ENCODE data around the gene CARMIL1.

CARMIL1 gene

DNA sequence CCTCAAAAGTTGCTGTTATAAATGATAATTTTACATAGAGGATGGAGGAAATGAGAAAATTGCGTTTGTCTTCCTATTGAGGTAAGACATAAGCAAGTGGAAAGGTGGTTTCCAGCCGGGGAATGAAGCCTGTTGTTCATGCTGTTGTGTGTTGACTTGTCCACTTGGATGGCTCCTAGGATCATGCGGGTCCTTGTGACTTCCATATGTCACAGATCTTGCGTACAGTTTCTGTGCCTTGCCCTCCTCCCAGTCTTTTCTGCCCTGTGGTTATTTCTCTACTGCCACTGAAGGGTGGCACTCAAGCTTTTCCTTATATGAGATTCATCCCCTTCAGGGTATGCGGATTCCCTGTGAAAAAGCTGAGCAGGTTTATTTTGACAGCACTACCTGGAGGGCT lies 116.6 kb downstream of the CARMIL1 start (continued):
- no peak for TF ChIP-seq EGR2 (tag by site-specific recombination; IDR thresholded peaks at IDR 0.05; ENCODE audit: low read depth)

DNA sequence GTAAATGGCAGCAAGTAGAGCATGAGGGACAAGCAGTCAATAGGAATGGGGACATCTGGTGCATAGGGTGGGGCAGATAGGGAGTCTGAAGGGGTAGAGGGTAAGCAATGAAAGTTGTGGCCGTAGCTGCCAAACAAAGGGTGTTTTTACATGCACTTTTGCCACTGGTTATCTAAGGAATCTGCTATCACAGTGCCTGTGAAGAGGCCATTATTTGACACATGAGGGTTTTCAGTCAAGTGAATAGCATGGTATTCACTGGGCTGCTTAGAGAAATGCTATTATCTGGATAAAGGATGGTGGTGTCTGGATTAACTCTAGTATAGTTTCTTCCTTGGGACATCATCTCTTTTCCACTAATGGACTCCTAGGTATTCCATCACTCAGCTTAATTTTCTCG lies 118.2 kb downstream of the CARMIL1 start:
- ChIA-PET POLR2A (no interaction called here), CTCF (interaction anchor here (1.0 to 1.1 kb wide), 2 partner anchors 12 to 85 kb away, joined by 3 read pairs; no protein-coding TSS in a partner anchor)
- Histone ChIP-seq H3K4me3 (ENCODE audit: low read depth, low read length) (no peak overlapping the region), H3K9me3 (ENCODE audit: control insufficient read depth, insufficient read depth, low read depth, low read length) (no peaks in the 10 kb centered on the region), H3K36me3 (ENCODE audit: control insufficient read depth in 2 of 2, insufficient read depth in 1 of 2, low read length in 2 of 2) (no peaks in the 10 kb centered on the region), H3K4me1 (ENCODE audit: control insufficient read depth, insufficient read depth, low read length) (no peaks in the 10 kb centered on the region), H3K27ac (ENCODE audit: extremely low read depth, low read depth, low read length) (no peak overlapping the region)
- TF ChIP-seq ZNF768 (tag by site-specific recombination; IDR thresholded peaks at IDR 0.05) (no peak), ZFP69B (tag by site-specific recombination; IDR thresholded peaks at IDR 0.05) (no peak), ZNF37A (tag by site-specific recombination; IDR thresholded peaks at IDR 0.05) (no peak), ZNF544 (tag by site-specific recombination; IDR thresholded peaks at IDR 0.05) (no peak), ZBTB1 (tag by site-specific recombination; IDR thresholded peaks at IDR 0.05) (no peak), ZNF529 (tag by site-specific recombination; IDR thresholded peaks at IDR 0.05; ENCODE audit: insufficient replicate concordance) (no peak), MYNN (tag by site-specific recombination; IDR thresholded peaks at IDR 0.05; ENCODE audit: borderline replicate concordance) (no peak), ZNF366 (tag by site-specific recombination; conservative IDR thresholded peaks at IDR 0.05) (no peak), ZNF837 (tag by site-specific recombination; IDR thresholded peaks at IDR 0.05) (no peak), KLF8 (tag by site-specific recombination; IDR thresholded peaks at IDR 0.05) (no peak)
- TF ChIP-seq, protein P1, sequence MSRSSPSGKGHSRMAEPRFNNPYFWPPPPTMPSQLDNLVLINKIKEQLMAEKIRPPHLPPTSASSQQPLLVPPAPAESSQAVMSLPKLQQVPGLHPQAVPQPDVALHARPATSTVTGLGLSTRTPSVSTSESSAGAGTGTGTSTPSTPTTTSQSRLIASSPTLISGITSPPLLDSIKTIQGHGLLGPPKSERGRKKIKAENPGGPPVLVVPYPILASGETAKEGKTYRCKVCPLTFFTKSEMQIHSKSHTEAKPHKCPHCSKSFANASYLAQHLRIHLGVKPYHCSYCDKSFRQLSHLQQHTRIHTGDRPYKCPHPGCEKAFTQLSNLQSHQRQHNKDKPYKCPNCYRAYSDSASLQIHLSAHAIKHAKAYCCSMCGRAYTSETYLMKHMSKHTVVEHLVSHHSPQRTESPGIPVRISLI (tag by site-specific recombination; IDR thresholded peaks at IDR 0.05): no peak

DNA sequence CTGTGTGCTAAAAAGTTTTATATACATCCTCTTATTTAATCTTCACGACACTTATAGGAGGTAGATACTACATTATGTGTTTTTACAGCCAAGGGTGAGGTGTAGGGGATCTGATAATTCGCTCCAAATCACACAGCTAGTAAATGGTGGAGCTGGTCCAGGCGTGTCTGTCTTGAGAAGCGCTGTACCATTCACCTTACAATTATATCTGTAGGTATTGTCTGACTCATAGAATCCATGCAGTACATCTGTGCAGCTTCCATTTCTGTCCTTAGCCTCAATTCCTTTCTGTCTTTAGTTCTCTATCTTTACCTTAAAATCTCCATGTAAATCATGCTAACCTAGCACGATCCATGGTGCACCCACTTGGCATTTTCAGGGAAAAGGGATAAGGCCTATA lies 120.7 kb downstream of the CARMIL1 start:
- ChIA-PET CTCF (interaction anchor here (0.6 kb wide), 1 partner anchor 540 kb away, joined by 3 read pairs; no protein-coding TSS in a partner anchor), POLR2A (no interaction called here)
- Histone ChIP-seq H3K27ac (ENCODE audit: extremely low read depth, low read depth, low read length) (no peak overlapping the region), H3K4me1 (ENCODE audit: control insufficient read depth, insufficient read depth, low read length) (no peaks in the 10 kb centered on the region), H3K36me3 (ENCODE audit: control insufficient read depth in 2 of 2, insufficient read depth in 1 of 2, low read length in 2 of 2) (no peaks in the 10 kb centered on the region), H3K9me3 (ENCODE audit: control insufficient read depth, insufficient read depth, low read depth, low read length) (no peaks in the 10 kb centered on the region), H3K4me3 (ENCODE audit: low read depth, low read length) (no peak overlapping the region)
- TF ChIP-seq ZNF132 (tag by site-specific recombination; IDR thresholded peaks at IDR 0.05; ENCODE audit: borderline replicate concordance): no peak
- no peak for TF ChIP-seq ZNF837 (tag by site-specific recombination; IDR thresholded peaks at IDR 0.05)
- TF ChIP-seq, protein P2, sequence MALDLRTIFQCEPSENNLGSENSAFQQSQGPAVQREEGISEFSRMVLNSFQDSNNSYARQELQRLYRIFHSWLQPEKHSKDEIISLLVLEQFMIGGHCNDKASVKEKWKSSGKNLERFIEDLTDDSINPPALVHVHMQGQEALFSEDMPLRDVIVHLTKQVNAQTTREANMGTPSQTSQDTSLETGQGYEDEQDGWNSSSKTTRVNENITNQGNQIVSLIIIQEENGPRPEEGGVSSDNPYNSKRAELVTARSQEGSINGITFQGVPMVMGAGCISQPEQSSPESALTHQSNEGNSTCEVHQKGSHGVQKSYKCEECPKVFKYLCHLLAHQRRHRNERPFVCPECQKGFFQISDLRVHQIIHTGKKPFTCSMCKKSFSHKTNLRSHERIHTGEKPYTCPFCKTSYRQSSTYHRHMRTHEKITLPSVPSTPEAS (tag by site-specific recombination; IDR thresholded peaks at IDR 0.05): no peak
- TF ChIP-seq ZNF10 (tag by site-specific recombination; IDR thresholded peaks at IDR 0.05): no peak
- TF ChIP-seq ZNF23 (tag by site-specific recombination; IDR thresholded peaks at IDR 0.05; ENCODE audit: borderline replicate concordance): no peak
- TF ChIP-seq BCL11B (tag by site-specific recombination; IDR thresholded peaks at IDR 0.05; ENCODE audit: low read depth): no peak
- no peak for TF ChIP-seq ZNF221 (tag by site-specific recombination; IDR thresholded peaks at IDR 0.05; ENCODE audit: borderline replicate concordance)
- TF ChIP-seq ZNF48 (tag by site-specific recombination; IDR thresholded peaks at IDR 0.05): no peak
- TF ChIP-seq ZNF157 (tag by site-specific recombination; IDR thresholded peaks at IDR 0.05): no peak
- no peak for TF ChIP-seq OVOL3 (tag by site-specific recombination; IDR thresholded peaks at IDR 0.05)
- TF ChIP-seq, protein P3, sequence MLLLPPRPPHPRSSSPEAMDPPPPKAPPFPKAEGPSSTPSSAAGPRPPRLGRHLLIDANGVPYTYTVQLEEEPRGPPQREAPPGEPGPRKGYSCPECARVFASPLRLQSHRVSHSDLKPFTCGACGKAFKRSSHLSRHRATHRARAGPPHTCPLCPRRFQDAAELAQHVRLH (tag by site-specific recombination; IDR thresholded peaks at IDR 0.05): no peak
- no peak for TF ChIP-seq ZNF791 (tag by site-specific recombination; IDR thresholded peaks at IDR 0.05)
- TF ChIP-seq ZNF670 (tag by site-specific recombination; IDR thresholded peaks at IDR 0.05; ENCODE audit: low read depth): no peak
